HG03196 (cell line): Measurements from ENCODE around the gene EPB41L1.

Source experiments
- ATAC-seq: cut with Tn5 transposase; IDR thresholded peaks from one replicate; pipeline ENCODE4 v1.9.1; 2021; ENCODE audit not compliant: unreplicated experiment

The EPB41L1 gene

DNA sequence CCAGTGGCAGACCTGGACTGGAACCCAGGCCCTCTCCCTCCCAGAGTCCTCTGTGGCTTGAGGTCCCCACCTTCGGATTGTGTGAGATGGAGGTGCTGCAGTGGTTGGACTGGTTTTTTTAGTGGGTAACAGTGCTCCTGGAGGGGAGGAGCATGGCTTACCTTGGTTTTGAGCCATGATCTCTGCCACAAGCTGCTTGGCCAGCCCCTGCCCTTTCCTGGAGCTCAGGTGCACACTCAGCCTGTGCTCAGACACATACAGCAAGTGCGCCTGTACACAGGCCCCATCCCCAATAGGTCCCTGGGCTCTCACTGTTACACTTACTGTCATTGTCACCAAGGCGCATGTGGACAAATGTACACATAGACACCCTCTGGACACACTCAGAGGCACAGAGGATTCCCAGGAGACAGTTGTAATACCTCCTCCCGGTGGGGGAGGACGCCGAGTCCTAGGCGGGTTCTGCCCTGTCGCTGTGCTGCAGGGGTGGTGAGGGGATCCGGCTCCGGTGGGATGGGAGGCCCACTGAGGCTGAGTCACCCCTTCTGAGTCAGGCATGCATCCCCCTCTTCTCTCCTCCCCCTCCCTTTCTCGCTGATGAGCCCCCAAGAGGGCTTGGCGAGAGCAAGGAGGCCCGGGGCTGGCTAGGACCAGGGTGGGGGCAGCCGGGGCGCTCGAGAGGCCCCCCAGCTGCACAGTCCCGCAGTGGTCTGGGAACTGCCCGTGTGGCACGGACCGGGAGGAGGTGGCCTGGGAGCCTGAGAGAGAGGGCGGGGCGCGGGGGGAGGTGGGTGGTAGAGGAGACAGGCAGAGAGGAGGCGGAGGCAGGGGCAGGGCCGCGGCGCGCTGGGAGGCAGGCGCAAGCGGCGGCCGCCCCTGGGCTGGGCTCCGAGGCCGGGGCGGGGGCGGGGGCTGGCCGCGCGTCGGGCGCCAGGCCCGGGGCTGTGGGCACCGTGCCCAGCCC lies 522 bp upstream of the EPB41L1 start:
- ATAC-seq, result no peak

DNA sequence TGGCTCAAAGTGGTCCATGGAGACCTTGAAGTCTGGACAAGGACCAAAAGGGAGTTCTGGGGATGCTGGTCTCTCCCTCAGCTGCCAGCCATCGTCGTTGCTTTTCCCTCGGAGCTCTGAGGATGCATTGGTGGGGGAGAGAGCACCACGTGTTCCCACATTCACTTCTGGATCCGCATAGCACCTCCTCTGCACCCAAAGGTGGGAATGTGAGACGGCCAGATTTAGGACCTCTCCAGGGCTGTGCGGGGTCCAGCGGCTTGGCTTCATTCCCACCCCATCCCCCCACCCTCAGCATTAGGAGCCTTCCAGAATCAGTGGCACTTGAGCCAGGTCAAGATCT lies 1.1 kb downstream of the EPB41L1 start:
- no peak for ATAC-seq

DNA sequence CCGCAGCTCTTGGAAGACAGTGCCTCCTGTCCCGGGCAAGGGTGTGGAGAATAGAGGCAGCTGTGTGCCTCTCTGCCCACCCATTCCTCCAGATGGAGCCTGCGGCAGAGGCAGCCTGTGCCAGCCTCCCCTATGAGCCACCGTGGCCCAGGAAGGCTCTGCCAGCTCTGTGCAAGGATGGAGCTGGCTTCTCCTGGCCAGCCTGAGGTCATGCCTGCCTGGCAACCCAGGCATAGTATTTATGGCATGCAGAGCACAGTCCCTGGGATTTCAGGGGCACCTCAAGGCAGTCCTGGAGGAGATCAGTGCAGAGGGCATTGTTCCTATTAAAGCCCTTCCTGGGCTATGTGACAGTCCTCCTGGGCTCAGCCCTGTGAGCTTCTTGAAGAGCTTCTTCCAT lies 1.5 kb downstream of the EPB41L1 start:
- no peak for ATAC-seq

DNA sequence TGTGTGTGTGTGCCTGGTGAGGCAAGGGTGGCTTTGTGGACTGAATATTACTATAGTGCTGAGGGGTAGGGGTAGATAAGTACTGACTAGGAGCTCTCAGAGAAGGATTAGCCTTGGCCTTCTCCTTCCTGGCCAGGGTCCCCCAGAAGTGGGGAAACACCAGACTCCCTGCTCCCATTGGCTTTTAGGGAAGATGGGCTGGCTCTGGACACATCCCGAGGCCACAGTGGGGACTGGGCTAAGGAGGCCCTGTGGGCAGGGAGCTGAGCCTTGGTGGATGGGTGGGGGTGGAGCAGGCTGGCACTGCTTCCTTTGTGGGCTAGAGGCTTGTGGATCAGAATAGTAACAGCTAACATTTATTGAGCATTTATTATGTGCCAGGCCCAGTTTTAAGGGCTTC lies 3.1 kb downstream of the EPB41L1 start:
- ATAC-seq, result no peak

DNA sequence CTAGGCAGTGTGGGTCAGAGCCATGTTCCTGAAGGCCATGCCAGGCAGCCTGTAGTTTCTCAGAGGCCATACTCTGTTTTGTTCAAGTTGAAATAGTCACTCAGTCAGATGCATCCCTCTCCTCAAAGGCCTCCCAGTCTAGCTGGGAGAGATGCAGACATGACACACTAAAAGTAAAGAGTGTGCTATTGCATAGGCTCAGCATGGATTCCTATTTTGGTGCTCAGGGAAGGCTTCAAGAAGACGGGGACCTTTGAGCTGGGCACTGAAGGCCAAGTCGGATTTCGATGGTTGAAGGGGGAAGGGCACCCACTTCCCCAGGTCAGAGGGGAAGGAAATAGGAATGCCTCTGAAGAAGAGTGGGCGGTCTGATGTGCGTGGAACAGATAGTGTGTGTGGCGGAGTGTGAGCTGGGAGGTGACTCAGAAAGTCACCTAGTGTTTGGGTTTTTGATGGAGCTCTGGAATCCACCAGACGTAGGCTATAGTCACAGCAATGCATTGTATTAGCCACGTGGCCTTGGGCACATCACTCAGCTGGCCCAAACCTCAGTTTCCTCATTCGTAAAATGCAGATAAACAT lies 3.7 kb downstream of the EPB41L1 start:
- no peak for ATAC-seq

DNA sequence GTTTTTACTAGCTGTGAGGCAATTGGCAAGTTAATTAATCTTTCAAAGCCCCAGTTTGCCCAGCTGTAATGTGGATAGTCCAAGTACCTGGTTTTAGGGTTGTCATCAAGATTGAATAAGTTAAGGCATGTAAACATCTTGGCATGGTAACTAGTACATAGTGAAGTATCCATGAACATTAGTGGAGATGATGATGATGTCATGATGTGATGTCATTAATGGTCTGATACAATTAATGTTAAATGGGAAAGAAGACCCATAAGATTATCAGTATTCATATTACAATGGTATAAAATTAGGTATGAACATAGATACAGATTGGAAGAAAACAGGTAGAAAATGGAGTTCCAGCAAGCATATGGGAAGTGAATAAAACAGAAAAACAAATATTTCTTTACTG lies 5.3 kb downstream of the EPB41L1 start:
- ATAC-seq, result no peak

DNA sequence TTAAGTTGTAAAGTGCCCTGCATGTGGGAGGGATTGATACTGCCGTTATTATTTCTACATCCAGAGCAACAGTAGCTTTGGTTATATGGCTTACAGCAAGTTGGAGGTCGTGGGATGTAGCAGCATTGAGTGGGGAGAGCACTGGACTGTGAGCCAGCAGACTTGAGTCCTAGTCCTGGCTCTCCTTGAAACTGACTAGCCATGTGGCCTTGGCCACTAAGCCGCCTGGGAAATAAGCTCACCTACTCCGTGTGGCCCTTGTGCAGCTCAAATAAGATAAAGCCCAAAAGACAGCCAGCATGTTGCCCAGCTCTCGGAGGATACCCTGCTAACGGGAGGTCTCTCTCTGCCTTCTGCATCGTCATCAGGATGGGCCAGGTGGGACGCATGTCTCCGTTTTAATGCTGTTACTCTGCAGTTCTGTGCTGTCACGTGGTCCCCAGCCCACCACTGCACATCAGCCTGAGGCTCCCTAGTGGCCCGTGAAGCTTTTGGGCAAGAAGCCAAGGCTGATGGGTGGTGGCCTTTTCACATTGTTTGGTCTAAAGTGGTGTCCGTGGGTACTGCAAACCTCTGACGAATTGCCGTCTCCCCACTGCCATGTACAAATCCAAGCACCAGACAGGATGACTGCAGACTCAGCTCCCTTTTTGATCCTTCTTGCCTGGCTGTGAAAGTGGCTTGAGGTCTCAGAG lies 7.9 kb downstream of the EPB41L1 start:
- ATAC-seq, result no peak

DNA sequence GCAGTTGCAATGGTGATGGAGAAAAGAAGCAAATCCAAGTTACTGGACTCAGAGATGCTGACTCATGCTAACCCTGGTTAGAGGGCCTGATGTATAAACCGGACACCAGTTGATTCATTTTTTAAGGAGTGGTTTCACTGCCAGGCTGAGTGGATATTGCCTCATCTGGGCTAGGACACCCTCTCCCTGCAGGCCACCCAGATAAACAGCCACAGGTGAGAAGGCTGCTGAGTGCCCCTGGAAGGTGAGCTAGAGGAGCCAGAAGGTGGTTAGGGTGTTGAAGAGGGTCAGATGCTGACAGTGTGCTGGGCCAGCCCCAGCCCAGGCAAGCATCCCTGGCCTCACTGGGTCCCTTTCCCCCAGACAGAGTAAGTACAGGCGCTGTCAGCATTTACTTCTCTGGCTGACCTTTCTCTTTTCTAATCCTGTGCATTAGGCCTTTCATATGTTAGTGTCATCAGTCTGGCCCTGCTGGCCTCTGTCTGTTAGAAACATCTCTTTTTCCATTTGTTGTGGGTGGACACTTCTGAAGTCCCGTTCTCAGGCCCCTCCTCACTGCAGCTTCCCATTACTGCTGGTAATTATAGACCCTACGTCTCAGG lies 13.5 kb downstream of the EPB41L1 start:
- ATAC-seq, result no peak

DNA sequence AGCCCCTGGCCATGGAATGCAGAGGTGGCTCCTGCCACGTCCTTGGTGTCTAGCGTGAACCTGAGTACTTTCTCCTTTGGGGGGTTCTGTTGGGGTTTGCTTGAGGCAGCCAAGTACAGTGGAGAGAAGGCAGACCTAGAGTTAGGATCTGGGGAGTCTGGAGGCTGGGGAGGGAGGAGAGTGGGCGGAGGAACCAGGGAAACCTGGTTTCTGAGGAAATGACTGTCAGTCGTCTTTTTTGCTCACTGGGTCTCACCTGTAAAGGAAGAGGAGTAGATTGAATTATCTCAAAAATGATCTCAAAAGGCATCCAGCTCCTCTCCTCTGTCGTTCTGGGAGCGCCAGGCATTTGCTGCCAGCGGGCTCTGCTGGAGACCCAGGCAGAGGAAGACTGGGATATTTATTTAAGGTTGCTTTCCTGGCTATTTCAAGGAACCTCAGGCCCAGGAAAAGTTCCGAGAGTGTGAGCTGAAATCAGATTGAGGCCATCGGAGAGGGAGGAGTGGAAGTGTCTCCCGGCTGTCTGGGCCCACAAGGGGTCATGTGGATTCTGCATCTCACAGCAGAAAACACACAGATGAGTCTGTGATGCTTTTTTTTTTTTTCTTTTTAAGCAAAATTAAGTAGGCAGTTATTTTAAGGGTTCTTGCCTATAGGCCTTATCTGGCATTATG lies 16.1 kb downstream of the EPB41L1 start:
- no peak for ATAC-seq

DNA sequence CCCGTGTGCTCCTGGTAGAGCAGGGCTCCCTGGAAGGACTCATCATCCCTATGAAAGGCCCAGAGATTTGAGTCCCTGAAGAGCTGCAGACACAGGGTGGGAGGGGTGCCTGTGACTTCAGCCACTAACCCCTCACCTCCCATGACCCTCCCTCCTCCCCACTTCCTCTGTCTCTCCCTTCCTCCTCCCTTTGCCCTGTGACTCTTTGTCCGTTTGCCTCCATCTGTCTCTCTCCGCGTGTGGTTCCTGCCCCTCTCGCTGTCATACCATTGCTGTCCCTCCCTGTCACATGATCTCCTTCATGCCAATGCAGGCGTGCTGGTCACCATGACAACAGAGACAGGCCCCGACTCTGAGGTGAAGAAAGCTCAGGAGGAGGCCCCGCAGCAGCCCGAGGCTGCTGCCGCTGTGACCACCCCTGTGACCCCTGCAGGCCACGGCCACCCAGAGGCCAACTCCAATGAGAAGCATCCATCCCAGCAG lies 19.0 kb downstream of the EPB41L1 start:
- ATAC-seq, result no peak

DNA sequence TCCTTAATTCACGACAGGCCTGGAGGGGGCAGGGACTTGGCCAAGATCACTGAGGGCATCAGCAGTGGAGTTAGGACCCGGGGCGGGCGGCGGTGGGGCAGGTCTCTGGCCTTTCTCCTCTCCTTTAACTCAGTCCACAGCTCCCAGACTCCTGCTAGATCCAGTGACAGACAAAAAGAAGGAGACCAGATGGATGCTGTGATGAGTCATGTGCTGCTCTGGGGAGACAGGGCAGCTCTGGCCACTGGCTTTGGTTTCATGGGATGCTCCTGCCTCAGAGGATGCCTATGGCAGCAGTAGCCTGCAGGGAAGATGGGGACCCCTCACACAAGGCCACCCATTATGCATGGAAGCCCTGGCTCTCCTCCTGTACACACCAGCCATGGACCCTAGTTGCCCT lies 20.5 kb downstream of the EPB41L1 start:
- no peak for ATAC-seq

DNA sequence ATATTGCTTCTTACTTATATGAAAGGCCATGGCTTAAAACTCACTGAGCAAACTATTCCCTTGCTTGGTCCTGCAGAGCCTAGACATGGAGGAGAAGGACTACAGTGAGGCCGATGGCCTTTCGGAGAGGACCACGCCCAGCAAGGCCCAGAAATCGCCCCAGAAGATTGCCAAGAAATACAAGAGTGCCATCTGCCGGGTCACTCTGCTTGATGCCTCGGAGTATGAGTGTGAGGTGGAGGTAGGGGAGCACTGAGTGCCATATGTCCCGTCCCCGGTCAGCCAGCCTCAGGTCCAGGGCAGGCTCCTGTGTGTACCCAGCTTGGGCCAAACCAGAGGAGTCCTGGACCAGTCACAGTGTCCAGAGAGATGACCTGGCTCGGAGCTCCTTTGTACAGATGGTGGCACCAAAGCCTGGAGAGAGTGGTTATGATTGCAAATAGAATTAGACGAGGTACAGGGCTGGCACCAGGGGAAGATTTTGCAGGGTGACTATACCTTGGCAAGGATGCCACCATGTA lies 21.0 kb downstream of the EPB41L1 start:
- ATAC-seq, result no peak

DNA sequence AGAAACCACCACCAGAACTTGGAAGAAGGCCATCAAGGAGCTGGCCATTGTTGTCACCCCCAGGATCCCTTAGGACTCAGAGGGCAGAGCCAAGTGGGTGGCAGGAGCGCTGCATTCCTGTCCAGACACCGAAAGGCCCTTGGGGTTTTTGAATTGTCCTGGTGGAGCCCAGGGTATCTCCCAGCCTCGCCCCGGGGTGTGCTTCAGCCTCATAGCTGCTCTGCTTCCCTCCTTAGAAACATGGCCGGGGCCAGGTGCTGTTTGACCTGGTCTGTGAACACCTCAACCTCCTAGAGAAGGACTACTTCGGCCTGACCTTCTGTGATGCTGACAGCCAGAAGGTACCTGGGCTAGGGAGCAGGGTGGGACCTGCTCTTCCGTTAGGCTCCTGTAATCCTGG lies 23.2 kb downstream of the EPB41L1 start:
- no peak for ATAC-seq

DNA sequence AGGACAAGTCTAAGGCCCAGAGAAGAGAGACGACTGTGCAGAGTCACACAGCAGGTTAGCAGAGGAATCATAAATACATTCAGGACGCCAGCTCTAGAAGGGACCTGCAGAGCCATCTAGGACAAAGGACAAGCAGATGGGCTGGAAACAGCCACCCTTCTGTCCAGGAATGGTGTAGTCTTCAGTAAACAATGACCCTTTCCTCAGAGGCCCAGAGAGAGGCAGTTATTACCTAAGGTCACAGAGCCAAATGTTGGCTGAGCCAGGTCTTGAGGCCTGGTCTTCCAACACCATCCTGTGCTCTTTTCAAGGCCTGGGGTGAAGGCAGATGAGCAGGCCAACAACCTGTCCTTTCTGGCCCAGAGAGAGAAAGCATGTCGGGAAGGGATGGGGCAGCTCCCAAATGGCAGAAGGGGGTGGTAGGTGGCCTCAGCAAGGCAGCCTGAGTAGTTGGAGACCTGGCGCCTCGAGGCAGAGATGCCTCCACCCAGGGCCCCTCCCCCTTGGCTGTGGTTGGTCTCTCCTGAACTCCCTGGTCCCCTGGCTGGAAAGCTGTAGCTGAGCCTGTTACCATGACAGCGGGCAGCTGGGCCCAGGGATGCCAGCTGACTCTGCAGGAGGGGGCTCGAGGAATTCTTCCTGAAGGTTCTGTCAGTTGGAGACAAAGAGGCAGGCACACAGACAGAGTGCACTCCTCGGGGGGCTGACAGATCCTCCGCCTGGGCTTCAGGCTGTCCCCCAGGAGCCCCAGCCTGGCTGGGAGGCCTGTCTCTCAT lies 24.8 kb downstream of the EPB41L1 start:
- ATAC-seq, result no peak

DNA sequence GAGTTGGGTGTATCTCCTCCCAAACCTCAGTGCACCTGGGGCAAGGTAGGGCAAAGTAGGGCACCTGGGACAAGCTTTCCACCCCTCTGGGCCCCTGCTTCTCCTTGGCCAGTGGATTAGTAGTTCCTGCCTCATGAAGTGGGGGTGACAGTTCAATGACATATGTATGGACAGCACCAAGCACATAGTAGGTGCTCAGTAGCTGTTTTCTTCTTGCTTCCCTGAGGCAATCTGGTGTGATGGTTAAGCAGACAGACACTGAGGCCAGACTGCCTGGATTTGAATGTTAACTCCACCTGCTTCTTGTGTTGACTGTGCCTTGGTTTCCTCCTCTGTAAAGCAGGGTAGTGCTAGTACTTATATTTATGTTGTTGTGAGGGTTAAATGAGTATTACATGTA lies 25.8 kb downstream of the EPB41L1 start:
- no peak for ATAC-seq

DNA sequence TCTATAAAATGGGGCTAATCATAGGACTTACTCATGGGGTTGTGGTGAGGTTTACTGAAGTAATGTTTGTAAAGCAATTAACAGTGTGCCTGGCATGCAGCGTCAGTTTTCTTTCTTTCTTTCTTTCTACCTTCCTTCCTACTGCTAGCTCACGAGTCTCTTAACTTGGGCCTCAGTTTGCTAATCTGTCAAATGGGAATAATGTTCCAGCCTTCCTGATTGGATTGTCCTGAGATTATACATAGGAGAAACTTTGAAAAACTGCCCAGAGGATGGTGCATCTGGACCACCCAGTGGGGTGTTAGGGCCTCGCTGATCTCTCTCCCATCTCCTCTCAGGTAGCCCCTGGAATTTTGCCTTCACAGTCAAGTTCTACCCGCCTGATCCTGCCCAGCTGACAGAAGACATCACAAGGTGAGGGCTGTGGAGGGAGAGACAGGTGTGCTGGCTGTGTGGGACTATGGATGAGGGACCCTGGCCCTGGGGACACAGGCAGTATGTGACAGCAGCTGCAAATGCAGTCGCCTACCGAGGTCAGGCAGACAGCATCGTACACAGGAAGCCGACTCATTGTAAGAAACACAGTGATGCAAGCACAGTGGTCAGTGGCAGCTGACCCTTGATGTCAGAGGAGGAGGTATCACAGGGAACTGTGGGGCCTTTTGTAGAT lies 27.5 kb downstream of the EPB41L1 start:
- no peak for ATAC-seq

DNA sequence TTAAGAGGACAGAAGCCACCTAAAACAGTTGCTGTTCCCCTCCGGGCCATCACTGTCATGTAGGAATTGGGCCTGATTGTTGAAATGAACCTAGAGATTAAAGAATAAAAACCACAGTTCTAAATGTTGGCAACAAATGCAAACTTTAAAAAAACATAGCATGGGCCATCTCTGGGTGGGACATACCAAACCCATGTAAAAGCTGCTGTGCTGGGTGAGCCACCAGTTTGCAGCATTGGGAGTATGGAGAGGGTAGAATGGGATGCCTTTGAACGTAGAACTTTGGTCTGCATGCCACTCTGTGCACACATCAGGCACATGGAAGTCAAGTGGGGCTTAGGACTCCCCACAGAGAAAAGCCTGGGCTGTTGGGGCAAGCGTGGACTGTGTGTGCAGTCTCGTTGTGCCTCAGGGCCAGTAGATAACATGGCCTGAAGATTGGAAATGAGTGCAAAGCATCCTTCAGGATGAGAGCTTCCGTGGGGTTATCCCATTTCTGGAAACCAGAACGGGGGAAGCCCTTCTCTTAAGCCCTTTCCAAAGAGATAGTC lies 28.1 kb downstream of the EPB41L1 start:
- ATAC-seq, result no peak

DNA sequence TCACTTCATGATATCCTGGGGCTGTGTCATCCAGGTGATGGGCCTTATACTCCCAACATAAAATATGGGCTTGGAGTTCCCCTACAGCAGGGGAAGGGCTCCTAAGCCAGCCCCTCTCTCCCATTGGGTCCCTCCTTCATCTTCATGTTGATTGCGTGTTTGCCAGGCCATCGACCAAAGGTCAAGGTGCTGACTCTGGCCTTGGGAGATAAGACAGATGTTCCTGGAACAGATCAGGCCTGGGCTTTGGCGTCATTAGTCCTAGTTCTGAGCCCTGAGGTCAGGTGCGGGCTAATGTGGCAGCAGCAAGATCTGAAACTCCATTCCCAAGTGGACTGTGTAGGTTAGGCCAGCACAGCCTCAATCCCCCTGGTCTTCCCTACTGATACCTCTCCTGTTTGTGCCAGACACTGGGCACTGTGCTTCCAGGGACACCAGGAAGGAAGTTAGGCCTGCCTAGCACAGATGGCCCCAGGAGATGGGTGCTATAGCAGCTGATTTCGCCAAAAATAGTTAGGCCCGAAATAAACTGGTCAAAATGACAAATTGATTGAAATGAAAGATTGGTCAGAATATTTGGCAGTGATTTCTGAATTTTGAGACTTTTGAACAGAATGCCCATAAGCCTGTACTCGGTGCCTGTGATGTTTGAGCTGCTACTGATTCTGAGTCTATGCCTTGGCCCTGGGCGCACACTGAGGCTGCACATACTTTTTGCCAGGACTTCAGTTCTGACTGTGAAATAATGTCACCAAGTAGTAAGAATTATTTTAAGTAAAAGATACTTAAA lies 28.8 kb downstream of the EPB41L1 start:
- ATAC-seq, result no peak
